ENCODE results near the gene BMPR1B.

BMPR1B gene

DNA sequence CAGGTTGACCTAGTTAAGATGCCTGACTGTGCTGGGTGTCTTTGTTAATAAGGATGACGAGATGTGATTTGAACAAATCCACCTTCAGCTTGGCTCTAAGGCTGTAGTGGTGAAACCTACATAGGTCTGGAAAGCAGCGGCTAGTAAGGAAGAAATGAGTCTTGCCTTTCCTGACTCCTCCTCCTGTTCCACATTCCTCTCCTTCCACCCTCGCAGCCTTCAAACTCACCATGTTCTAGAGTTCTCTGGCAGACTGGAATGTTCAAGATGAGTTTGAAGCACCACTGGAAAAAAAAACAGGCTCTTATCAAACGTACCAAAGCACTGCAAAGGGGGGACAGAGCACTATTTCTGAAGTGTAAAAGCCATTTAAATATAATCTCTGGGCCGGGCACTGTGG lies 395.4 kb downstream of the BMPR1B start:
- peaks cover 0 to 6% of the 10 kb centered on the region in 2 donors for H3K36me3 ChIP-seq (ENCODE audit: control insufficient read depth in 2 of 2, insufficient read depth in 2 of 2, low read length in 2 of 2)
- no peak overlapping the region for H3K27ac ChIP-seq (ENCODE audit: low read length)
- no peaks in the 10 kb centered on the region for H3K4me1 ChIP-seq (ENCODE audit: control insufficient read depth, insufficient read depth, low read length)
- H3K9me3 ChIP-seq (ENCODE audit: control insufficient read depth in 2 of 2, low read length in 2 of 2) = no peaks in the 10 kb centered on the region
- H3K27me3 ChIP-seq (ENCODE audit: control insufficient read depth in 1 of 2, insufficient read depth in 2 of 2, low read length in 2 of 2) = no peaks in the 10 kb centered on the region
- H3K4me3 ChIP-seq (ENCODE audit: low read length in 2 of 2) = no peak overlapping the region
- H3K9ac ChIP-seq (ENCODE audit: low read length in 2 of 2) = no peak overlapping the region

DNA sequence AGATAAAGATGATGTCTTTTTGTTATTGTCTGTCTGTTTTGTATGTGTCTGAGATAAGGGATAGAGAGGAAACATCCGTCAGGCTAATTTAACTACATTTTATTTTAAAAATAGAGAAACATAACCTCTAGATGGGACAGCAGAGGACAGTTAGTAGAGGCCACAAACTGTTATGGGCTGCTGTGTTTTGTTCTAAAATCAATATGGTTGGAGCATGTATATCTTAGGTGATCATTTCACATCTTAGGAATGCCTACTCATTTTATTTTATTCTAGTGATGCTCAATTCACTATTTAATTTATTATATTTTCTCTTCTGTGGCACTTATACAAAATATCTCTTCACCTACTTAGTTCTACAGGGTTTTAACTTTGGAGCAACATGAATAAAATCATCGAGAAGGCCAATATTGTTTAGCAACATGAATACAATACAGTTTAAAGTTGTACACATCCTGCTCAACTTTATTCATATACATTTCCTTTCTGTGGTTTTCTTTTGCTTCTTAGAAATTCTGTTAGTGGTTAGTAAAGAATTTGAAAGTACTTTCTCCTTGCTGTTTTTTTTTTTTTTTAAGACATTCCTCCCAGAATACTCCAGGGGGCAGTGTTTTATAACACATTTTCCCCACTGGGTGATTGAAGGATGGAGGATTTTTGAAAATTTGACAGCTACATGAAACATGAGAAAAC lies 398.1 kb downstream of the BMPR1B start:
- peaks cover 0 to 8% of the 10 kb centered on the region in 2 donors for H3K36me3 ChIP-seq (ENCODE audit: control insufficient read depth in 2 of 2, insufficient read depth in 2 of 2, low read length in 2 of 2)
- no peaks in the 10 kb centered on the region for H3K9me3 ChIP-seq (ENCODE audit: control insufficient read depth in 2 of 2, low read length in 2 of 2)
- H3K9ac ChIP-seq (ENCODE audit: low read length in 2 of 2) = no peak overlapping the region
- H3K4me1 ChIP-seq (ENCODE audit: control insufficient read depth, insufficient read depth, low read length) = no peaks in the 10 kb centered on the region
- no peaks in the 10 kb centered on the region for H3K27me3 ChIP-seq (ENCODE audit: control insufficient read depth in 1 of 2, insufficient read depth in 2 of 2, low read length in 2 of 2)
- no peak overlapping the region for H3K27ac ChIP-seq (ENCODE audit: low read length)
- H3K4me3 ChIP-seq (ENCODE audit: low read length in 2 of 2) = no peak overlapping the region

DNA sequence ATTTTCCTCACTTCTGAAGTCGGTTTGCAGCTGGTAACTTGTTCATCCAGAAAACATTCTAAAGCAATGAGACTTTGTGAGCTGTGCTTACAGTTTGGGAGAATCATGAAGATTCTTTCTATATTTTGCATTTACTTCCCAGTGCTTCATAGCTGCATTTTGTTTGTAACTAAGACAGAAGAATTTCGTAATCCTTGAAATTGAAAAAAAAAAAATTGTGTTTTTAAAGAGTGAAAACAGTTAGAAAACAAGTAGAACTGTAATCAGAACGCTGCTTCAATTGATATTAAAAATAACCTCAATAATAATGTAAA lies 398.7 kb downstream of the BMPR1B start:
- H3K27me3 ChIP-seq (ENCODE audit: control insufficient read depth in 1 of 2, insufficient read depth in 2 of 2, low read length in 2 of 2) = no peaks in the 10 kb centered on the region

DNA sequence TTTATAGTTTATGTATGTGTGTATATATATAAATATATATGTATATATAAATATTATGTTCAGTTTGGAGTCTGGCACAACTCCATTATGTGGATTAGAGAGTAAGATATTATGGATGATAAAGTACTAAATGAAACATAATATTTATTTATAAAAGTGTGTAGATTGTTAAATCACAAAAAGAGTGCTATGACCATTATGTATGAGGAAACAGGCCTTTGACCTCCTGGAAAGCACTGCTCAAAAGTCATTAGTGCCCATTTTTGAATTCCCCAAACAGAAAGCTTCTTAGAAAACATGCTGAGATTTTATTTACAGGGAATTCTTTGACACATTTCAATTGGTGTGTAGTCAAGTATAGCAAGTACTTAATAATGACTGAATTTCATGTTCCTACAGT lies 399.8 kb downstream of the BMPR1B start:
- no peaks in the 10 kb centered on the region for H3K27me3 ChIP-seq (ENCODE audit: control insufficient read depth in 1 of 2, insufficient read depth in 2 of 2, low read length in 2 of 2)
- no peaks in the 10 kb centered on the region for H3K4me1 ChIP-seq (ENCODE audit: control insufficient read depth, insufficient read depth, low read length)
- H3K9ac ChIP-seq (ENCODE audit: low read length in 2 of 2) = no peak overlapping the region
- H3K4me3 ChIP-seq (ENCODE audit: low read length in 2 of 2) = no peak overlapping the region
- no peak overlapping the region for H3K27ac ChIP-seq (ENCODE audit: low read length)
- no peaks in the 10 kb centered on the region for H3K9me3 ChIP-seq (ENCODE audit: control insufficient read depth in 2 of 2, low read length in 2 of 2)
- H3K36me3 ChIP-seq (ENCODE audit: control insufficient read depth in 2 of 2, insufficient read depth in 2 of 2, low read length in 2 of 2) = peaks cover 0 to 8% of the 10 kb centered on the region in 2 donors

More for the DNA sequence above, 398.7 kb downstream of the BMPR1B start:
- Histone ChIP-seq H3K9me3 (ENCODE audit: control insufficient read depth in 2 of 2, low read length in 2 of 2) (no peaks in the 10 kb centered on the region), H3K27ac (ENCODE audit: low read length) (no peak overlapping the region), H3K4me1 (ENCODE audit: control insufficient read depth, insufficient read depth, low read length) (no peaks in the 10 kb centered on the region), H3K4me3 (ENCODE audit: low read length in 2 of 2) (no peak overlapping the region), H3K36me3 (ENCODE audit: control insufficient read depth in 2 of 2, insufficient read depth in 2 of 2, low read length in 2 of 2) (peaks cover 0 to 8% of the 10 kb centered on the region in 2 donors), H3K9ac (ENCODE audit: low read length in 2 of 2) (no peak overlapping the region)

DNA sequence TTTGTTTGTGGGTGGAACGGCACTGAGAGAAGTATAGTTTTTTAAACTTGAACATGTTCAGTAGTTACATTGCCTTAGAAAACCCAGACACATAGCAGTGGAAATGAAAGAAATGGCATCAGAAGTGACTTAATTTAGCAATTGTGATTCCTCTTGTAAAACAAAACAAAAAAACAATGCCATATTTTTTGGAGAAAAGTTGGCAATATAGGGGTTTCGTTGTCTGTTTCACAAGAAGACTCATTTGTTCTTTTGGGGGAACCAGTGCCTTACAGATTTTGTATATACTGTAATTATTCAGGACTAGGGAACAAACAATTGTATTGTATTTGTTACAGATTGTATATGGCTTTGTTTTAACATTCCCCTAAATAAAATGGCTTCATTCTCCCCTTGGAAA lies 400.3 kb downstream of the BMPR1B start:
- no peaks in the 10 kb centered on the region for H3K27me3 ChIP-seq (ENCODE audit: control insufficient read depth in 1 of 2, insufficient read depth in 2 of 2, low read length in 2 of 2)
- no peaks in the 10 kb centered on the region for H3K4me1 ChIP-seq (ENCODE audit: control insufficient read depth, insufficient read depth, low read length)
- no peak overlapping the region for H3K27ac ChIP-seq (ENCODE audit: low read length)
- H3K4me3 ChIP-seq (ENCODE audit: low read length in 2 of 2) = no peak overlapping the region
- no peaks in the 10 kb centered on the region for H3K9me3 ChIP-seq (ENCODE audit: control insufficient read depth in 2 of 2, low read length in 2 of 2)
- H3K36me3 ChIP-seq (ENCODE audit: control insufficient read depth in 2 of 2, insufficient read depth in 2 of 2, low read length in 2 of 2) = peaks cover 3 to 8% of the 10 kb centered on the region in 2 donors
- H3K9ac ChIP-seq (ENCODE audit: low read length in 2 of 2) = no peak overlapping the region

DNA sequence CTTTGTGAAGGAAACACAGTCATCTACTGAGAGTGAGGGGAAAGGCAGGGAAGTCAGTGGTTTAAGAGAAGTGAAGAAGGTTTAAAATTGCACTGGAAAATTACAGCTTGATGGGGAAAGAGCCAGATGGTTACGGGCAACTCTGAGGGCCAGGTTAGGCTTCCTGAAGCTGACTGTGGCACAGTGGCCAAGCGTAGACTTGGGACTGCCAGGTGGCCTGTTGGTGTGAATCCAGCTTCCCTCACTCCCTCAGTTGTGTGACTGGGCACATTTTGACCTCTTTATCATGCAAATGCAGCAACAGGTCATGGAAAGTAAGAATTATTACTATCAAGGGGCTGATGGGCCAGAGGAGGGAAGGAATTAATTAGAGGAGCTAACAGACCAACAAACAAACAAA lies 400.9 kb downstream of the BMPR1B start:
- H3K36me3 ChIP-seq (ENCODE audit: control insufficient read depth in 2 of 2, insufficient read depth in 2 of 2, low read length in 2 of 2) = peaks cover 3 to 11% of the 10 kb centered on the region in 2 donors
- H3K4me1 ChIP-seq (ENCODE audit: control insufficient read depth, insufficient read depth, low read length) = no peaks in the 10 kb centered on the region
- no peaks in the 10 kb centered on the region for H3K9me3 ChIP-seq (ENCODE audit: control insufficient read depth in 2 of 2, low read length in 2 of 2)
- H3K27ac ChIP-seq (ENCODE audit: low read length) = no peak overlapping the region
- no peak overlapping the region for H3K9ac ChIP-seq (ENCODE audit: low read length in 2 of 2)
- H3K27me3 ChIP-seq (ENCODE audit: control insufficient read depth in 1 of 2, insufficient read depth in 2 of 2, low read length in 2 of 2) = no peaks in the 10 kb centered on the region
- no peak overlapping the region for H3K4me3 ChIP-seq (ENCODE audit: low read length in 2 of 2)

DNA sequence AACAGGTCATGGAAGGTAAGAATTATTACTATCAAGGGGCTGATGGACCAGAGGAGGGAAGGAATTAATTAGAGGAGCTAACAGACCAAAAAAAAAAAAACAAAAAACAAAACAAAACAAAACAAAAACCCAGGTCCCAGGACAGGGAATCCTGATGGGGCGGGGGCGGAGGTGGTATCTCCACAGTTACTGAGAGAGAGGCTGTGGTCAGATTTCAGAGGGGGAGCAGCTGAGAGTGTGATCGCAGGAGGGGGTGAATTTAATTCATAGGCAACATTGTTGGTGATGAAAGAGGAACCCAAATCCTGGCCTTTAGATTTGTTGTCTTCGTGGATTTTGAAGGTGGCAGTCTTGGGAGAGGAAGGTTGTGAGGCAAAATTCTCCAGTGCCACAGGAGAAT lies 401.6 kb downstream of the BMPR1B start:
- H3K9me3 ChIP-seq (ENCODE audit: control insufficient read depth in 2 of 2, low read length in 2 of 2) = no peaks in the 10 kb centered on the region
- H3K27me3 ChIP-seq (ENCODE audit: control insufficient read depth in 1 of 2, insufficient read depth in 2 of 2, low read length in 2 of 2) = no peaks in the 10 kb centered on the region

DNA sequence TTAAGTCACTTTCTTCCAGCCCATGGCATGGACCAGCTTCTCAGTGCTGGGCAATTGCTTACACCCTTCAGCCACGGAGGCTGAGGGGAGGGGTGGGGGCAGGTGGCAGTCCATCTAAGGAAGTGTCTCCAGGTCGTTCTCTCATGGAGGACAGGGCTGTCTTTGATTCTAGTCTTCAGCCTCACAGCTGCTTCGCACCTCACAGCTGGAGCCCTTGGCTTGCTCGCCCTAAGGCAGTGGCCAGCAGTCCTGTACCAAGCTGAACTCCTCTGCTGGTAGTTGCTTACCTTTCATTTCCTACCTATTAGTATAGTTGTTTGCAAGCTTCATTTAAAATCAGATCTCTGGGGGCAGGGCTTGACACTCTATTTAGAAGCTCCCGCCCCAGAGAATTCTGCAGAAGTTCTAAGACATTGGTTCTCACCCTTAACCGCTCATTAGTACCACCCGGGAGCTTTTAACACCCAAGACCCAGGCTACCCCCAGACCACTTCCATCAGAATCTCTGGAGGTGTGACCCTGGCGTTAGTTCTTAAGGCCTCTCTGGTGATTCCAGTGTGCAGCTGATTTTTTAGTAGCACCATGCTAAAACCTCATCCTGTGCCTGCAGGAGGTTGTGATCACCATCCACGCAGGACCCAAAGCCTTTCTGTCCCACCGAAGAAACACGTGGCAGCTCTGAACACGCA lies 404.2 kb downstream of the BMPR1B start:
- Histone ChIP-seq H3K9me3 (ENCODE audit: control insufficient read depth in 2 of 2, low read length in 2 of 2) (no peaks in the 10 kb centered on the region), H3K27ac (ENCODE audit: low read length) (no peak overlapping the region), H3K4me1 (ENCODE audit: control insufficient read depth, insufficient read depth, low read length) (no peaks in the 10 kb centered on the region), H3K4me3 (ENCODE audit: low read length in 2 of 2) (no peak overlapping the region), H3K27me3 (ENCODE audit: control insufficient read depth in 1 of 2, insufficient read depth in 2 of 2, low read length in 2 of 2) (no peaks in the 10 kb centered on the region), H3K9ac (ENCODE audit: low read length in 2 of 2) (no peak overlapping the region), H3K36me3 (ENCODE audit: control insufficient read depth in 2 of 2, insufficient read depth in 2 of 2, low read length in 2 of 2) (peaks cover 3 to 4% of the 10 kb centered on the region in 2 donors)

More for the DNA sequence above, 401.6 kb downstream of the BMPR1B start:
- Histone ChIP-seq H3K4me1 (ENCODE audit: control insufficient read depth, insufficient read depth, low read length) (no peaks in the 10 kb centered on the region), H3K9ac (ENCODE audit: low read length in 2 of 2) (no peak overlapping the region), H3K4me3 (ENCODE audit: low read length in 2 of 2) (no peak overlapping the region), H3K36me3 (ENCODE audit: control insufficient read depth in 2 of 2, insufficient read depth in 2 of 2, low read length in 2 of 2) (peaks cover 3 to 11% of the 10 kb centered on the region in 2 donors), H3K27ac (ENCODE audit: low read length) (no peak overlapping the region)

DNA sequence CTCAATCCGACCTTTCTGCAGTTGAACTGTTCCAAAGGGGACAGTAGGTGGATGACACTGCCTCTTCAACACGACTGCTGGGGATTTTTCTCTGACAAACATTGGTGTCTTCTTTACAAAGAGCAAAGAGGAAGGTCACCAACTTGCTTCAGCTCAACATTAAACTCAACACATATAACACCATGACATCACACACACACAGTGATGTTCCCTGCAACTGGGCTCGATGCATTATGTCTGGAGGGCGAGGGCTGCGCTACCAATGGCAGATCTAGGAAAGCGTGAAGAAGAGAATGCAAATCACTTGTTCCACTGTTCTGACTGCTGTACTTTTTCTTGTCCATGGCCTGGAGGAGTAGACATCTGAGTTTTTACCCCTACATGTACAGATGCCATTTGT lies 405.1 kb downstream of the BMPR1B start:
- no peak overlapping the region for H3K9ac ChIP-seq (ENCODE audit: low read length in 2 of 2)
- H3K36me3 ChIP-seq (ENCODE audit: control insufficient read depth in 2 of 2, insufficient read depth in 2 of 2, low read length in 2 of 2) = peaks cover 3 to 4% of the 10 kb centered on the region in 2 donors
- H3K27me3 ChIP-seq (ENCODE audit: control insufficient read depth in 1 of 2, insufficient read depth in 2 of 2, low read length in 2 of 2) = no peaks in the 10 kb centered on the region
- H3K4me1 ChIP-seq (ENCODE audit: control insufficient read depth, insufficient read depth, low read length) = no peaks in the 10 kb centered on the region
- no peaks in the 10 kb centered on the region for H3K9me3 ChIP-seq (ENCODE audit: control insufficient read depth in 2 of 2, low read length in 2 of 2)
- no peak overlapping the region for H3K27ac ChIP-seq (ENCODE audit: low read length)
- no peak overlapping the region for H3K4me3 ChIP-seq (ENCODE audit: low read length in 2 of 2)

DNA sequence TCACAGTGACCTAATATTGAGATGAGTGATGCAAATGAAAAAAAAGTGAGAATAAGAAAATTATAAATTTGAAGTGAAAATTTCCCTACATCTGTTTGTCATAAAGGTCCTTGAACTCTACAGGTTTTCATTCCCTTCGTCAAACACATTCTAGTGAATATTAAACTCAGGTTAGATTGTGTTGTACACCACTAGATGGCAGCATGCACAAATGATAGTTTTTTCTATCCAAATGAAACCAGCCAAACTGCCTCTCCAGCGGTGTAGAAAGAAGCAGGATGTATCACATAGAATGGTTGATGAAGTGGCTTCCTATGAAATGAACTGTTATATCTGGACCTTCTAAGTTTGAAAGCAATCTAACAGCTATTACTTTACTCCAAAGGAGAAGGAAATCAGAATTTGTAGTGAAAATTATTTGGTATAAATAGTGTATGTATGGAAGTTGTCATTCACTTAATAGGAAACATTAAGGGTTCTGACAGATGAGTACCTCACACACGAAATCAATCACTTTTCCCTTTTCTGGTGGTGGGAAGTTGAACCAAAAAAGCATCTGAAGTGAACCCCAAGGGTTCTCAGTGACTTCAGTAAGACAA lies 408.3 kb downstream of the BMPR1B start:
- Histone ChIP-seq H3K27ac (ENCODE audit: low read length) (no peak overlapping the region), H3K36me3 (ENCODE audit: control insufficient read depth in 2 of 2, insufficient read depth in 2 of 2, low read length in 2 of 2) (peaks cover 3 to 10% of the 10 kb centered on the region in 2 donors), H3K9me3 (ENCODE audit: control insufficient read depth in 2 of 2, low read length in 2 of 2) (no peaks in the 10 kb centered on the region), H3K27me3 (ENCODE audit: control insufficient read depth in 1 of 2, insufficient read depth in 2 of 2, low read length in 2 of 2) (no peaks in the 10 kb centered on the region), H3K9ac (ENCODE audit: low read length in 2 of 2) (no peak overlapping the region), H3K4me3 (ENCODE audit: low read length in 2 of 2) (no peak overlapping the region), H3K4me1 (ENCODE audit: control insufficient read depth, insufficient read depth, low read length) (no peaks in the 10 kb centered on the region)

DNA sequence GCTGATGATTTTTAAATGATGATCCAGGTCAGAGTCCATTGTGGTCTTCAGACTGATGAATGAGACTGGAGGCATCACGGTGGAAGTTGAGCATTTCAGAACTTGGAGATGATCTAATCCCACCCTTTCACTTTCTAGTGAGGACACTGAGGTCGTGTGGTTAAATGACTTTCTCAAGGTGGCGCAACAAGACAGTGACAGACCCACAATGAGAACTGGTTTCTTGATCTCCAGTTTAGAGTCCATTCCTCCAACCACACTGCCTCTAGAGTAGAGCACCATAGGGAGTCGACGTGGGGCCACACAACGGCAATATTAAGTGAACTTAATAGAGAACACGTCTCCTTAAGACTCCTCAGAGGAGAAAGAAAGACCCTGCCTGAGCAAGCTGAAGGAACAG lies 410.1 kb downstream of the BMPR1B start:
- Histone ChIP-seq H3K4me1 (ENCODE audit: control insufficient read depth, insufficient read depth, low read length) (no peaks in the 10 kb centered on the region), H3K27ac (ENCODE audit: low read length) (no peak overlapping the region)

More for the DNA sequence above, 410.1 kb downstream of the BMPR1B start:
- peaks cover 3 to 10% of the 10 kb centered on the region in 2 donors for H3K36me3 ChIP-seq (ENCODE audit: control insufficient read depth in 2 of 2, insufficient read depth in 2 of 2, low read length in 2 of 2)
- no peak overlapping the region for H3K4me3 ChIP-seq (ENCODE audit: low read length in 2 of 2)
- H3K27me3 ChIP-seq (ENCODE audit: control insufficient read depth in 1 of 2, insufficient read depth in 2 of 2, low read length in 2 of 2) = no peaks in the 10 kb centered on the region
- H3K9me3 ChIP-seq (ENCODE audit: control insufficient read depth in 2 of 2, low read length in 2 of 2) = no peaks in the 10 kb centered on the region
- H3K9ac ChIP-seq (ENCODE audit: low read length in 2 of 2) = no peak overlapping the region
